D341Med (cell line): ENCODE measurements around the gene TNNC1.

ENCODE experiments used
- DNase-seq: peaks from one replicate; pipeline ENCODE4 v3.0.0; 2012; ENCODE audit warnings: low spot score

Gene TNNC1

DNA sequence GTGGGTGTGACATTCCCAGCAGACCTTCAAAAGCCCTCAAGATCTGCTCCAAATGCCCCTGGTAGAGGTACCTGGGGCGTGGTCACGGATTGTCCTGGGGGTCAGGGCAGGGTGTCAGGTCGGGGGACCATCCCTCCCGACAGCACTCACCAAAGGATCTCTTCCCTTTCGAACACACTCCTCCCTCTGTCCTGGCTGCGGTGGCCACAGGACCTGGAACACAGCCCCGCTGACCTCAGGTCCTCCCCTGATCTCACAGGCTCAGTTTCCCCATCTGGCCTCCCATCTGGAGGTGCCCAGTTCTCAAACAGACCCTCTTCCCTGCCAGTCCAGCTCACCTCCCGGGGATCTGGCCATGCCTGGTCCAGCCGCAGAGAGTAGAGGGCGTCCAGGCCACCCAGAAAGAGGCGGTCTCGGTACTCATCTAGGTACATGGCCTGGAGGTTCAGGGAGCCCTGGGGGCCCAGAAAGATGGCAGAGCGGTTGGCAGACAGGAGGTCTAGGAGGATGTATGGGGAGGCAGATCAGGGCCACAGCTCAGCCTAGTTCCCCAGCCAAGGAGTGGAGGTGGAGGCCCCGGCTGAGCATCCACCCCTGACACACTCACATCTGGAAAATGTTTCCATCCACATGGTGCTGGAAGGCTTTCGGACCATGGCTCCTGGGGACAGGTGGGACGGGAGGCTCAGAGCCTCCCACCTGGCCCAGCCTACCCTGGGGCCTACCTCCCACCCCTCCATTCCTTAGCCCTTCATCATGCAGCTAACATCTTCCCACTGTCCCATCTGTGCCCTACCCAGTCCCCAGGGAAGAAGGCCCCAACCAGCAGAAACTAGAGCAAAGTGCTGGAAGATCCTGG is 11.2 kb downstream of the TNNC1 start:
- DNase-seq = no peak

DNA sequence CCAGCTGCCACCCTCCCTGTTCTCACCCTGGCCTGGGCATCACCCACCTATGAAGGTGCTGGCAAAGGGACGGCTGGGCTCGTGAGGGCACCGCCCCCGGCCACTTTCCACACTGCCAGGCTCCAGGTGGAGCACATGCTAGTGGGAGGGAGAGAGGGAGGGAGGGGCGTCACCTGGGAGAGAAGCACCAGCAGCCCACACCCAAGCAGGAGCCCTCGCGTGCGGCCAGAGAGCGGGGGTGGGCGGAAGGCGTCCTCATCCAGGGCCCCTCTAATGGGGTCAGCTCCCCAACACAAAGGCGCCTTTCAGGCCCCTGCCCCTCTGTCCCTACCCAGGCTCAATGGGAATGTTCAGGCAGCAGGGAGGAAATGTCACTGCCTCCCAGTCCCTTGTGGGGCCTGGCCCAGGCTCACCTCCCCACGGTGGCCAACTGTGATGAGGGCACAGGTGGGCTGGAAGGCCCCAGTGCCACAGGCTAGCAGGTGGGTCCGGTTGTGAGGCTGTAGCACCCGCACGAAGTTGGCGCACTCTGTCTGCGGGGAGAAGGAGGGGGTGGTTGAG is 12.0 kb downstream of the TNNC1 start:
- DNase-seq = no peak

DNA sequence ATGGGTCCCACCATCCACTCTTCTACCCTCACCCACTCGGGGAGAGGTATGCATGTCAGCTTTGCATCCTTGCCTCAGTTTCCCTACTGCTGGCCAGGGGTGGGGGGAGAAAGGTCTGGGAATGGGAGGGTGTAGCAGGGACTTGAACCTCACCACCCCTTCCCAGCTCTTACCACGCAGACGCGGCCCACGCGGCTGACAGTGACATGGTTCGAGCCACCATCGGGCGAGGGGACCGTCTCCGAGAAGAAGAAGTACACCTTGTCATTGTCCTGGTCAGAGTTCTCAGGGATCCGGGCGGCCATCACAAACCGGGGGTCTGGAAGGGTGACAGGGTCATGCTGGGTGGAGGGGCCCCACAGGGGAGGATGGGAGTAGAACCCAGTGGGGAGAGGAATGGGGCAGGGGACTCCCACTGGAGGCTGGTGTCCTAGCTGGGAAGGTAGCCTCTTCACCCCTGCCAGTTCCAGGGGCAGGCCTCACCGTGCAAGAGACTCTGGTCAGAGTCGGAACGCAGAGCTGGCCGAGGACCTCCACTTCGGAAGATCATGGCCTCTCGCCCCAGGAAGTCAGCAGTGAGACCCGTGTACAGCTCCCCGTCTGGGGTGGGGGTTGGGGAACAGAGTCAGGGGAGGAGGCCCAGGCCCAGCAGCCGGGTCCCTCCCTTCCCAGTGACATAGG is 12.6 kb downstream of the TNNC1 start:
- DNase-seq = no peak

DNA sequence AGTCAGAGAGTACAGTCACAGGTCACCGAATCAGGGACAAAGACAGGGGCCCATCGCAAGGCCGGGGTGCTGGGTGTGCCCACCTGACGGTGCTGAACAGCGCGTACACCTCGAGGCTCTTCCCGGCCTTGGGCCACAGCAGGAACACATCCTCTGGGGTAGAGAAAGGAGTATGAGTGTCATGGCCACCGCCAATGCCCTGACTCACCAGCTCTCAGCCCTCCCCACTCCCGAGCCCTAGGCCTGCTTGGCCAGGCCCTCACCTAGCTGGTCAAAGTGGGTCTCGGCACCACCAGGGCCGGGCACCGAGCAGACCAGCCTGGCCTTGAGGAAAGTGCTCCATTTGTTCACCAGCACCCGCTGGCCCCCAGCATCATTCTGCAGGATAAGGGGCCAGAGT is 13.2 kb downstream of the TNNC1 start:
- DNase-seq = no peak

DNA sequence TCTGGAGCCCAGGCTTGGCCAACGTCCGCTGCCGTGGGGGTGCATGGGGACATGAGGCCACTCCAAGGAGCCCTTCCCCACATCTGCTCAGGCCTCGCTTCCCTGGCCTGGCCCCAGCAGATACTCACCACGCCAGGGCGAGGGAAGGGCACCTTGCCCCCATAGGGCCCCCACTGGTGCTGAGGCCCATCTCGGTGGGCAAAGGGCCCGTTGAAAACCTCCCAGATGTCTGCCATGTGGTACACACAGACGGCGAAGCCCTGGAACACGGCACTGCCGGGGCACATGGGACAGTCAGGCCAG is 13.6 kb downstream of the TNNC1 start:
- DNase-seq = no peak

DNA sequence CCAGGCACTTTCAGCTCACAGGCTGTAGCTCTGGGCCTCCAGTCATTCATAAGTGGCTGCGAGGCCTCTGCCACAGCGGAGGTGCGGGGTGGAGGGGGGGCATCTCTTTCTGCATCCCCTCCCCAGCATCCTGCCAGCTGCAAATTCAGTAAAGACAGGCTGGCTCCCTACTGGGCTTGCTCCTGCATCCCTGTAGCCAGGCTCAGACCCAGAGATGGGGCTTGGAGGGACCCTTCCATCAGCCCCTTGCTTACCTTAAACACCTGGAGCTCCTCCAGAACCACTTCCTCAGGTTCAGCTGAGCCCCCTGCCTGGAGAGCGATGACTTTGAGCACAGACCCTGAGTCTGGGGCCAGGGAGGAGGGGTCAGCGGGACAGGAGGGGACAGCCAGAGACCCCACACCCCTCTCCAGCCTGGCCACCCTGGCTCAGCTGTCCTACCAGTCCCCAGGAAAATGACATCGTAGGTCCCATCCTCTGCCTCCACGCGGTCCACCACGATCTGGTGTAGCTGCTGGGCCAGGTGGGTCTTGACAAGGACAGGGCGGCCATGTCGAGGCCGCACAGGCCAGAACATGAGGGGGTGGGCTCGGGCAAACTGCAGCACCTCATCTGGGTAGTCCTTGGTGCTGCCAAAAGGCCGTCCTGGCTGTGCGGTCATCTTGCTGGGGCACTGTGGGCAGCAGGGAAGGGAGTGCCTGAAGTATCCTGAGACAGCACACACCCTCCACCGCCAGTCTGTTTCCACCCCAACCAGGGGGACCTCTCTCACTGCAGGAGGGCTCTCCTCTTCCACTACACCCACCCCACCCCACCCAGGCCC is 14.2 kb downstream of the TNNC1 start:
- no peak for DNase-seq

GRCh38 chr3:52438579-52439425 is 15.0 kb downstream of the TNNC1 start:
- no peak for DNase-seq

- DNase-seq = no peak
These were observed 15.8 kb downstream of the TNNC1 start for GRCh38 chr3:52438104-52438376.

- no peak for DNase-seq
These were observed 16.3 kb downstream of the TNNC1 start for GRCh38 chr3:52437326-52438103.

DNA sequence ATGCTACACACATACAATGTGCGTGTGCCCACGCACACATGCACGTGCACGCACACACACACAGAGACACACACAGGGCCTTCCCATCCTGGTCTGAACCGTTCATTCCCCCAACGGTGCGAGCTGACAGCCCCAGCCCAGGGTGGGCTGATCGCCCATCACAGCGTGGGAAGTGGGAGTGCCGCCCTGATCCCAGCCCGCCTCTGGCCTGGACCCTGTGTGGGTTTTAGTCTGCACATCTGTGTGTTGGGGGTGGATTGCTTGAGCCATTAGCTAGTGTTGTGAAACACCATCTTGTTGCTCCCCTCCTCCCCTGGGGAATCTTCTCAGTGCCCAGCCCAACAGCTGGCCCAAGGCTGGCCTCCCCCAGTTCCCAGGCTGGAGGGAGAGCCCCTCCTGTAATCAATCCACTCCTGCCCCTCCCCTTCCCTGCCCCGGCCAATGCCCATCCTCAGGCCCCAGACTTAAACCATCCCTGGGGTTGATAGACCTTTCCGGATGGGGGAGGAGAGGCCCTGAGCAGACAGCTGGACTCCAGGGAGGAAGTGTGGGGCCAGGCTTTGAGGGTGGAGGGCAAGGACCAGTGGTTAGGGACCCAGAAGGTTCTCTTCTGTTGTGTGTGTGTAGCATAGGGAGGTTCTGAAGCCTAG is 17.2 kb downstream of the TNNC1 start:
- no peak for DNase-seq

- no peak for DNase-seq
These were observed 18.4 kb downstream of the TNNC1 start for GRCh38 chr3:52435246-52436101.

- DNase-seq = no peak
These were observed 19.2 kb downstream of the TNNC1 start for GRCh38 chr3:52434491-52435115.

- no peak for DNase-seq
These were observed 19.8 kb downstream of the TNNC1 start for GRCh38 chr3:52433996-52434479.

- no peak for DNase-seq
These were observed 20.4 kb downstream of the TNNC1 start for GRCh38 chr3:52433328-52433995.

GRCh38 chr3:52432691-52433141 is 21.1 kb downstream of the TNNC1 start:
- DNase-seq = no peak

GRCh38 chr3:52432225-52432624 is 21.6 kb downstream of the TNNC1 start:
- no peak for DNase-seq

- no peak for DNase-seq
These were observed 22.2 kb downstream of the TNNC1 start for GRCh38 chr3:52431459-52432223.

DNA sequence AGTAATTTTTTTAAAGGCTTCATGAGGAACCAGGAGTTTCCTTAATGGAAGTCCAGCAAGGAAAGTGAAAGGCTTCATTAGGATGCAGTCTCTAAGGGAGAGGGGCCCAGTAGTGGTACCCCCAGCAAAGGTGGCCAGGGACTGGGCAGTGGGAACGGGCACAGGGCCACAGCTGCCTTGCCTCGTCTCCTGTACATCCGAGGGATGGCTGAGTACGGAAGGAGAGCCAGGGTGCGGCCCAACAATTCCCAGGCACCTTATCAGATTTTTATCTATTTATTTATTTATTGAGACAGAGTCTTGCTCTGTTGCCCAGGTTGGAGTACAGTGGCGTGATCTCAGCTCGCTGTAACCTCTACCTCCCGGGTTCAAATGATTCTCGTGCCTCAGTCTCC is 23.4 kb downstream of the TNNC1 start:
- no peak for DNase-seq
